RWPE1 (cell line): ENCODE measurements around the gene ALS2CL.

ENCODE experiments used
- CTCF ChIA-PET: fragments of 350-600 bp; sonication (Branson Sonifier 250); formaldehyde crosslinking; extraction: SDS; loops from one replicate; lab custom pipeline; 2021; lab: Yijun Ruan, JAX
- POLR2A ChIA-PET: fragments of 400-600 bp; formaldehyde crosslinking; extraction: SDS; loops from one replicate; lab custom pipeline; 2020; ENCODE audit warnings: antibody characterized with exemption; ENCODE audit not compliant: low non-redundant PET; lab: Yijun Ruan, JAX
- DNase-seq: peaks from one replicate; pipeline ENCODE4 v3.0.0; 2012; ENCODE audit warnings: low spot score
- H3K27ac ChIP-seq: fragments of 450-650 bp; 2 replicates; pipeline ENCODE4 v1.5.1; 2017
- CTCF ChIP-seq: fragments of 450-650 bp; conservative IDR thresholded peaks from 2 replicates; pipeline ENCODE4 v1.5.1; 2017; ENCODE audit warnings: low read depth, mild to moderate bottlenecking

The ALS2CL gene

GRCh38 chr3:46709157-46709654 is 15.7 kb upstream of the ALS2CL start:
- no peak for DNase-seq
- ChIA-PET POLR2A (no interaction called here), CTCF (no interaction called here)
- no peak overlapping the region for H3K27ac ChIP-seq
- no peak for TF ChIP-seq CTCF

- ChIA-PET CTCF (interaction anchor here (1.2 kb wide), 1 partner anchor 186 kb away, joined by 3 read pairs; no protein-coding TSS in a partner anchor), POLR2A (no interaction called here)
- TF ChIP-seq CTCF, result no peak
- DNase-seq, result no peak
- no peak overlapping the region for H3K27ac ChIP-seq
Observed at GRCh38 chr3:46708401-46709156, 15.1 kb upstream of the ALS2CL start.

- no peak overlapping the region for H3K27ac ChIP-seq
- no peak for DNase-seq
- POLR2A ChIA-PET, result no interaction called here
- TF ChIP-seq CTCF, result no peak
- CTCF ChIA-PET, result interaction anchor here (1.2 kb wide), 1 partner anchor 187 kb away, joined by 3 read pairs; no protein-coding TSS in a partner anchor
Observed at GRCh38 chr3:46707601-46708011, 14.1 kb upstream of the ALS2CL start.

- H3K27ac ChIP-seq, result no peak overlapping the region
- no peak for TF ChIP-seq CTCF
- POLR2A ChIA-PET, result no interaction called here
- CTCF ChIA-PET, result interaction anchor here (0.6 to 1.6 kb wide), 3 partner anchors 188 to 358 kb away, joined by 3 to 4 read pairs (median 4); no protein-coding TSS in a partner anchor
- no peak for DNase-seq
Observed at GRCh38 chr3:46706771-46707582, 13.5 kb upstream of the ALS2CL start.

- no peak for TF ChIP-seq CTCF
- CTCF ChIA-PET, result interaction anchor here (0.5 to 1.6 kb wide), 12 partner anchors 24 to 1518 kb away, joined by 3 to 7 read pairs (median 4); no protein-coding TSS in a partner anchor
Observed at GRCh38 chr3:46705751-46706552, 12.5 kb upstream of the ALS2CL start.

More at GRCh38 chr3:46705751-46706552, 12.5 kb upstream of the ALS2CL start:
- POLR2A ChIA-PET, result no interaction called here
- H3K27ac ChIP-seq, result no peak overlapping the region
- DNase-seq, result peak; percentile 26
